SK-N-MC (cell line): ENCODE measurements around the gene CLTCL1.
"Not testable (repeated sequence)": the region's sequence is repeated elsewhere in the genome, so short reads cannot be mapped to it uniquely, and the experiment has no call there.

ENCODE experiments used
- EZH2 ChIP-seq: fragments of 200-600 bp; sonication (generic); IDR thresholded peaks from one replicate; pipeline ENCODE4 v1.6.1; 2017; ENCODE audit warnings: antibody characterized with exemption
- FOXP2 ChIP-seq: optimal IDR thresholded peaks from 2 replicates; pipeline ENCODE3; 2011; ENCODE audit warnings: mild to moderate bottlenecking, moderate library complexity; ENCODE audit not compliant: insufficient read depth; ENCODE audit errors: extremely low read length, control extremely low read depth
- POLR2AphosphoS5 ChIP-seq: IDR thresholded peaks from 2 replicates; pipeline ENCODE4 v1.6.1; 2012; ENCODE audit warnings: mild to moderate bottlenecking, low read depth, low read length, borderline replicate concordance

DNA sequence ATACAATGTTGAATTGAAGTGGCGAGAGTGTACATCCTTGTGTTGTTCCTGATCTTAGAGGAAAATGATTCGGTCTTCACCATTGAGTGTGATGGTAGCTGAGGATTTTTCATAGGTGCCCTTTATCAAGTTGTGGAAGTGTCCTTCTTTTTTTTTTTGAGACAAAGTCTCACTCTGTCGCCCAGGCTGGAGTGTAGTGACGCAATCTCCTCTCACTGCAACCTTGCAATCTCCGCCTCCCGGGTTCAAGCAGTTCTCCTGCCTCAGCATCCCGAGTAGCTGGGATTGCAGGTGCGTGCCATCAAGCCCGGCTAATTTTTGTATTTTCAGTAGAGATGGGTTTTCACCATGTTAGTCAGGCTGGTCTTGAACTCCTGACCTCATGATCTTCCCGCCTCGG, 132.9 kb downstream of the CLTCL1 start:
- TF ChIP-seq POLR2AphosphoS5, EZH2, FOXP2: not testable (repeated sequence)
